ENCODE results near the gene CSRP1.
"Not testable (repeated sequence)": the region's sequence is repeated elsewhere in the genome, so short reads cannot be mapped to it uniquely, and the experiment has no call there.

CSRP1 gene

DNA sequence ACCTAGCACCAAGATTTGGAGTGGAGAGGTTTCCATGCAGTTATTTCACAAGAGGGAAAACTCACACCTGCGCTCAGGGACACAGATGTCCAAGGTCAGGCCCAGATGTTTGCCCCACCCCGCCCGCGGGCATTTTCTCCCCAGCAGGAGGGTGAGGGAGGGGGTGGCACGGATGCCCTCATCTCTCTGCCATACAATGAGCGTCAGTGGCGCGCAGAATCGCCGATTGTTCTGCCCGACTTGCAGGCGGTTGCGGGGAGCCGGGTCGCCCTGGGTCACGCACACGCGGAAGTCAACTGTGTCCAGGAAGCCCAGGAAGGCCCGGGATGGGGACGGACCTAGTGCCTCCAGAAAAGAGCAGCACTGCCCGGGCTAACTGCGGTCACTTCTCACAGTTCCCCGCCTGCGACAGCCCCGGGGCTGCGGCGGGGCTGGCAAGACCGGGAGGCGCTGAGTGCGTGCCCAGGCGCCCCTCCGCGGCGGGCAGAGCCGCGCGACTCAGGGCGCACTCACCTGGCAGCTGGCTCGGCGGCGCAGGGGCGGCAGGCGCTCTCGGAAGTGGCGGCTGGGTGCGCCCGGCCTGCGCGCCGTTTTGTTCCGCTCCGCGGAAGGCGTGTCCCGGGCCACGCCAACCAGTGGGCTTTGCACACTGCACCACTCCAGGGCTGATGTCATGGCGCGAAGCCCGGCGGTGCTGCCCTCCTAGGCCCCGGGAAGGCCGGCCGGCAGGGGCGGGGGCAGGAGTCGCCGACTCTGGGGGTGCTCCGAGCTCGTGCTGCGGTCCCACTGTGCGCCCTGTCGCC is at the start of gene CSRP1:
Gene CSRP1, minus strand, starts transcription at position 567 of the 803 bp plus-strand sequence. CDS start 10,820 bp downstream, outside the sequence.
- DNase-seq (ENCODE audit: low read depth): peak; percentile 65

- no peak for DNase-seq (ENCODE audit: low read depth)
Measured at GRCh38 chr1:201555593-201555945, 48.6 kb upstream of the CSRP1 start.

DNA sequence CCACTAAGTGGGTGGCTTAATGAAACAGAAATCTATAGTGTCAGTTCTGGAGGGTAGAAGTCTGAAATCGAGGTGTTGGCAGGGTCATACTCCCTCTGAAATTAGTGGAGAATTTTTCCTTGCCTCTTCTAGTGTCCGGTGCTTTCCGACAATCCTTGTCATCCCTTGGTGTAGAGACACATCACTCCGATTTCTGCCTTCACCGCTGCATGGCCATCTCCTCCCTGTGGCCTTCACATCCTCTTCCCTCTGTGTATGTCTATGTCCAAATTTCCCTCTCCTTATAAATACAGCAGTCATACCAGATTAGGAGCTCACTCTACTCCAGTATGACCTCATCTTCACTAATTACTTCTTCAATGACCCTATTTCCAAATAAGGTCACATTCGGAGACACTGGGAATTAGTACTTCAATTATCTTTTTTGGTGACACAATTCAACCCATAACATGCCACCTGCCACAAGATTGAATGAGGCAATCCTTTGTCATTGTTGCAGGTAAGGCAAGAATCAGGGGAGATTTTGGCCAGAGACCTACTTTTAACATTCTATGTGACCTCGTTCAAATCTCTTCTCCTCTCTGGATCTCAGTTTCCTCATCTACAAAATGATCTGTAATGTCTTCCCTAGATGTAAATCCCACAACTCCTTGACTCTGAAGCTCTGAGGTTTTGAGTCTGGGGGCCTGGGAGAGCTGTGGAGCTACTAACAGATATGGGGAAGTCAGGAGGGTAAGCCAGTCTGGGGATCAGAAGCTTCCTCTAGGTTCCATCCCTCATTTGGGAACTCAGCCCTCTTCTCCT is 48.1 kb upstream of the CSRP1 start:
- DNase-seq (ENCODE audit: low read depth): no peak

DNA sequence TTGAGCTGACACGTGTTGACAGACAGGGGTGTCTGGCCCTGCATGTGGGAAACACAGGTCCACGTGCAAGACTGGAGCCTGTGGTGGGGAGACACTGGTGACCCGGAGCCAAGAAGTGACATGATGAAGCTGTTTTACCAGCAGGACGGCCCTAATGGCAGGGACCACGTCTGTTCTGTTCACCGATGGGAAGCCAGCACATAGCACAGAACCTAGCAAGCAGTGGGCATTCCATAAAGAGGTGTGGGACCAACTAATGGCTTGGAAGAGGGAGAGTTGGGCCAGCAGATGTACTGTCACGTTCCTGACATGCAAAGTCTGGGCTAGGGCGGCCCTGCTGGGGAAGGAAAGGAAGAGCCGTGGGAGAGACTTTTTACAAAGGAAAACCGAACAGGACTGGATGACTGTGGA is 47.3 kb upstream of the CSRP1 start:
- no peak for DNase-seq (ENCODE audit: low read depth)

DNA sequence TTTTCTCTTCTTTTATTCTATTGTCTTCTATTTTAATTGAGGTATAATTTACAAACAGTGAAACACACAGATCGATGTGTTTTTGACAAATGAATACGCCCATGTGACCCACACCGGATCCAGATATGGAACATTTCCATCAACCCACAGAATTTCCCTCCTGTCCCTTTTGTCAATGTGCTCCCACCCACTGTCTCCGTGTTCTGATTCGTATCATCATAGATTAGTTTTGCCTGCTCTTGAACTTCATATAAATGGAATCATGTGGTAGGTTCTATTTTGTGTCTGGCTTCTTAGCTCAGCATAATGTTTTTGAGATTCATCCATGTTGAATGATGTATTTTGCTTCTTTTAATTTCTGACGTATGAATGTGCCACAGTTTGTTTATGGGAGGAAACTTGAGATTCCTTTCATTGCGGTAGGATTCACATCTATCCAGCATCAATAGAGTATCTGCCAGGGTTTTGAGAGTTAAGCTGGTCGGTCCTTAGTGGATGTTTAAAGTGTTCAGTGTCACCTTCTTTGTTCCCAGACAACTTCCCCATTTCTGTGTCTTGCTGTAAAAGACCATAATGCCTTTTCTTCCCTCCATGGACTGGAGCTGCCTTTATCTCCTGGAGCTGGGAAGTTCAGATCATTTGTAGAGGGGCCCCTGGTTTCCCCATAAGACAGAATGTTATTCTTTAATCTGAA is 46.7 kb upstream of the CSRP1 start:
- no peak for DNase-seq (ENCODE audit: low read depth)

DNA sequence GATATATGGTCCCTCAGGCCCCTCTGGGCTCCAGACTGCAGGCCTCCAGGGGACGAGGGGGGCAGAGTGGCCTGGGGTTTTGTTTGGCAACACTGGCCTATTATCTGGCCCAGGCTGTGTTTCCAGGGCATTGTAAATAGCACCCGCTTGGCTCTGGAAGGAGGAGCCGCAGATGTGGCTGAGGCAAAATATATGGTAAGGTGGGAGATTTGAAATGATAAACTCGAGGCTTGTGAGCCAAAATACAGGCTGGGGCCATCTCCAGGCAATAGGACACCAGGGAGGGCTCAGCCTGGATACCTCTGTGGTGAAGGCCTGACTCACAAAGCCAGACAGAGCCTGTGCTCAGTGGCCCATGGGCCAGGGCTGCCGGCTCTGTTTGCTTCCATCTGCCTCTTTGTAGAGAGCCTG is 46.0 kb upstream of the CSRP1 start:
- DNase-seq (ENCODE audit: low read depth): no peak

DNA sequence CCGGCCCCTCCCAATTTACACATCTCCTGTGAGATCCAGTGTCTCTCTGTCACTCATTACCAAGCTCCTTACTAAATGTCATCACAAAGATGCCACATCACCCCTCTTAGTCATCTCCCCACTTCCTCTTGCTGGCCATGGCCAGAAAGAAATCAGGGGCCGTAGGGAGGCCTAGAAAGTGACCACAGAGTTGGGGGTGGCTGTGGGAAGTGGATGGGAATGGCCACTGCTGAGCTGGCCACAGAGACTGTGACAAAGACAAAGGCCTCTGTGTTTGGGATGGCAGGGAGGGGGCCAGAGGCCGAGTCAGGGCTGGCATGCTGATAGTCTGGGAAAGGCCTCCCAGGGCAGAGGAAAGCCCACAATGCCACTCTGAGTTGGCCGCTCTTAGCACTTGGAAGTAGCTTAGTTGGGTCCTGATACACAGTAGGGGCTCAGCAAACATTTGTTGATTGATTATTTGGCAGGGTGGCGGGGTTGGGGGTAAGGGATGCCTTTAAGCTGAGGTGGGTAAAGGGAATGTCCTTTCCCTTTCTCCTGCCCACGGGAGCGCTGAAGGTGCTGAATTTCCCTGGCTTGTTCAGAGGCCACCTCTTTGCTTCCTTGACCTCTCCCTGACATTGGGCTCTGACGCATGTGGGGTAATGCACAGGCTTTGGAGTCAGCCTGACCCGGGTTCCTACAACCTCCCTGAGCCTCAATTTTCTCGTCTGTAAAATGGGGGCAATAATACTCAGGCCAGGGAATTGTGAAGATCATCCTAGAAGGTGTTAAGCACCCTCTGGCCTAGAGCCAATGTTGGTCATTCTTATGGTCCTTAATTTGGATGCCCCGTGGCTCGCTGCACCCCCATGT is 45.2 kb upstream of the CSRP1 start:
- no peak for DNase-seq (ENCODE audit: low read depth)

DNA sequence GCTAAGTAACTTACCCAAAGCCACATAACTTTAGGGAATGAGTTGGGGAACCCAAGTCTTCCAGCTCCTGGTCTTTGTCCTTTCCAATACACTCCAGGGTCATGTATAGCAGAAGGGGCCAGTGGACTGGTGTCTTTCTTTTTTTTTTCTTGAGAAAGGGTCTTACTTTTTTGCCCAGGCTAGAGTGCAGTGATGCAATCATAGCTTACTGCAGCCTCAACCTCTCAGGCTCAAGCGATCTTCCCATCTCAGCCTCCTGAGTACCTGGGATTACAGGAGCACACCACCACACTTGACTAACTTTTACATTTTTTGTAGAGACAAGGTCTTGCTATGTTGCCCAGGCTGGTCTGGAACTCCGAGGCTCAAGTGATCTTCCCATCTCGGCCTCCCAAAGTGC is 44.2 kb upstream of the CSRP1 start:
- no peak for DNase-seq (ENCODE audit: low read depth)

DNA sequence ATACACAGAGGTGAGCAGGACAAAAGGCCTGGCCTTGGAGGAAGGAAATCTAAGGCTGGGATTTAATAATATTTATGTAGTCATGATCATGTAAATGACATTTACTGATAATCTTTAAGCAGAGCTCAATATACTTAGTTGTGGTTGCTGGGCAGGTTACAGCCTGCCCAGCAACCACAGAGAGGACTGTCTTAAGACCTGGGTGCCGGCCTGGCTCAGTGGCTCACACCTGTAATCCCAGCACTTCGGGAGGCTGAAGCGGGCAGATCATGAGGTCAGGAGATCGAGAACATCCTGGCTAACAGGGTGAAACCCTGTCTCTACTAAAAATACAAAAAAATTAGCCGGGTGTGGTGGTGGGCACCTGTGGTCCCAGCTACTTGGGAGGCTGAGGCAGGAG is 42.6 kb upstream of the CSRP1 start:
- not testable (repeated sequence) for DNase-seq (ENCODE audit: low read depth)

DNA sequence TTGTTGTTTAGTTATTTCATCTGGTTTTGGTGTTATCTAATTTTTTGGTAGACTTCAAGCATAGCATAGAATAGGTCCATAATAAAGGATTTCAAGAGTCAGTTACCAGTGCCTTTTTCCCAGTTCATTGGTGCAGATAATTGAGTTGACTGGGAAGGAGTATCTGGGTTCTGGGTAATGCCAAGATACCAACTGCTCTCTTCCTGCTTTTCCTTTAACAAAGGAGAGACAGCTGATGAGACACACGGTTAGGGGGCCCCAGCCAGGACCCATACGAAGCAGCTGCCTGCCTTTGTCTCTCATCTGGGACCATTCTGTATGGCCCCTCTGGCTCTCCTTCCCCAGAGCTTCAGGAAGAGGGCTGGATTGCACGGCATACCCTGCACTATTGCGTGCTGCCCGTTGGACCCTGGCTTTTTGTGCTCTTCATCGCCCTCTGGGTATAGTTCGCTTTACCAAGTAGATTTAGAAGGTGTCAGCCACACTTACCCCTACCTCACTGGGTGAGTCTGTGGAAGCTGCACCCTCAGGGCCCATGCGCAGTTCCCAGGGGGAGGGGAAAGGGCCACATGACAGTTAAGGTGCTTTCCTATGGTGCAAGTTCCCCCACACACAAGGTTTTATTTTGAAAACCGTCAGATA is 39.0 kb upstream of the CSRP1 start:
- DNase-seq (ENCODE audit: low read depth): no peak

GRCh38 chr1:201544710-201545109 is 37.8 kb upstream of the CSRP1 start:
- DNase-seq (ENCODE audit: low read depth): no peak

DNA sequence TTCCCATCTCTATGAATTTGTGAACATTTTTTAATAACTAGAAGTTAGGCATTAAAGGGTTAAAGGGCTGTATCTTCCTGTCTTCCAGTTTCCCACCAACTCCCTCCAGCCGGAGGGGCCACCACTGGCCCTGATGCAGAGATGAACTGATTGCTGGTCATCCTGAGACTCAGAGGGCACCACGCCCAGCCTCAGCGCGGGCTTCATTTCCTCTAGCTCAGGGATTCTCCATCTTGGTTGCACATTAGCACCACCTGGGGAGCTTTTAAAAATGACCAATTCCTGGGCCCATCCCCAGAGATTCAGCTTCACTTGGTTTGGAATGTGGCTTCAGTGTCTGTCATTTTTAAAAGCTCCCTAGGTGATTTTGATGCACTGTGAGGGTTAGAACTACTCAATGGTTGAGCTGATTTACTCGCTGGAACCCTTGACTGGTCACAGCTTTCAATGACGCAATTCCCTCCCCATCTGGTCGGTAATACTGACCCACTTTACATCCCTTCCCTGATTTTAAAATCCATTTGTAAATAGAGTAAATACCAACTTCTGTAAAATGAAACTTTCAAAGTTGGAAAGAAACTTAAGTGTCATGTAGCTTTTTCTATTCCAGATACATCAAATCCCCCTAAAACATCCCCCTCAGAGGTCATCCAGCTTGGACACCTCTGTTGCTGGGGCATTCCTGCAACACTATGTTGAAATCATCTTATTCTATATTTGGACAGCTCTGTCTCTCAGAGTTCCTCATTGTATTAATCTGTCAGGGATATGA is 37.1 kb upstream of the CSRP1 start:
- DNase-seq (ENCODE audit: low read depth): no peak

DNA sequence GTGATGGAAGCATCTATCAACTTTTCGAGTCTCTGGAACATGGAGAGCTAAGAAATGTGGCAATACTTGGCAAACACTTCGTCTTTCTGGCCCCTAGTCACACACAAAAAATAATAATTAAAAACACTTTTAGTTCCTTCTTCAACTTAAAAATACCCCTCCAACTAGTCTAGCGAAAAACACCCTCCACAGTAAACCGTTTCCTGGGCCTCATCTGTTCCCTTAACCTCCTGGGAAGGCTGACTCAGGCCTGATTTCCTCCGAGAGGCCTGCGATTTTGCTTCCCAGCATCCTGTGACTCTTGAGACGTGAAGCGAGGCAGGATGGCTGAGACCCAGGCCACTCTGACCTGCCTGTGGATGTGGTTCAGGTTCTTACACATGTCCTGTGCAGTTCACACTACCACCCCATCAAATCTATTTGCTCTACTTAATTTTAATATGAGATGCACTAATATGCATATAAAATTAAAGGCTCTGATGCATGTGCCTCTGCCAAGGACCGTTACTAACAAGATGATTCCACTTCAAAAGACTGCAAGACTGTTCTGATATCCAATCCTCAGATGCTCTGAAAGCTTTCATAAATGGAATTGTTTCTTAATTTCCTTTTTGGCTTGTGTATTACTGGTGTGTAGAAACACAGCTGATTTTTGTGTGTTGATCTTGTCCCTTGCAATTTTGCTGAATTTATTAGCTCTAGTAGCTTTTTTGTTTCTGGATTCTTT is 35.5 kb upstream of the CSRP1 start:
- DNase-seq (ENCODE audit: low read depth): peak; percentile 57

DNA sequence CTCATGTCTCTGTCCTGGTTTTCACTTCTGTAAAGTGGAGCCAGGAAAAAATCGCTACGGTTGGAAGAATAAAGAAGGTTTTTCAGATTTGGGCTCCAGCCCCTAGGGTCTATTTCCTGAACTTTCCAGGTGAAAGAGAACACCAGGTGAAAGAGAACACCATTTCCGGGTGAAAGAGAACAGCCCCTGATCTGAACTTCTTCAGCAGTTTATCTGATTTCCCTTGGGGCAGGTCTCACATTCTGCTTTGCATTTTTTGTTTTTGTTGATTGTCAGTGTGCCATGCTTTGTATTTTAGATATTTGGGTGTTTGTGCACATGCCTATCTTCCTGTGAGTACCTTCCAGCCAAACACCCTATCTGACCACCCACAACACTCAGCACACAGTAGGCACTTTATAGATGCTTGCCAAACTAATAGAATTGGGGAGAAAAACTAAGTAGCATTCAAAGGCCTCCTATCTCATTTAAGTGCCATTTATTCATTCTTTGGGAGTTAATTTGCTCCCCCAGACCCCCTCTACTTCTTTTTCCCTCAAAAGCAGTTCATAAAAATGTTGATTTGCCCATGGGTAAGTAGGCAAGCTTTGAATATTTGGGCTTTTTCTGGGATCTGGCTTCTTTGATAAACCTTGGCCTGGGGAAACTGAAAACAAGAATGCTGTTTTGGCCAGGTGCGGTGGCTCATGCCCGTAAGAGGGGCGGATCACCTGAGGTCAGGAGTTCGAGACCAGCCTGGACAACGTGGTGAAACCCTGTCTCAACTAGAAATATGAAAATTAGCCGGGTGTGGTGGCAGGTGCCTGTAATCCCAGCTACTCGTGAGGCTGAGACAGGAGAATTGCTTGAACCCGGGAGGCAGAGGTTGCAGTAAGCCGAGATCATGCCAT is 34.2 kb upstream of the CSRP1 start:
- no peak for DNase-seq (ENCODE audit: low read depth)

DNA sequence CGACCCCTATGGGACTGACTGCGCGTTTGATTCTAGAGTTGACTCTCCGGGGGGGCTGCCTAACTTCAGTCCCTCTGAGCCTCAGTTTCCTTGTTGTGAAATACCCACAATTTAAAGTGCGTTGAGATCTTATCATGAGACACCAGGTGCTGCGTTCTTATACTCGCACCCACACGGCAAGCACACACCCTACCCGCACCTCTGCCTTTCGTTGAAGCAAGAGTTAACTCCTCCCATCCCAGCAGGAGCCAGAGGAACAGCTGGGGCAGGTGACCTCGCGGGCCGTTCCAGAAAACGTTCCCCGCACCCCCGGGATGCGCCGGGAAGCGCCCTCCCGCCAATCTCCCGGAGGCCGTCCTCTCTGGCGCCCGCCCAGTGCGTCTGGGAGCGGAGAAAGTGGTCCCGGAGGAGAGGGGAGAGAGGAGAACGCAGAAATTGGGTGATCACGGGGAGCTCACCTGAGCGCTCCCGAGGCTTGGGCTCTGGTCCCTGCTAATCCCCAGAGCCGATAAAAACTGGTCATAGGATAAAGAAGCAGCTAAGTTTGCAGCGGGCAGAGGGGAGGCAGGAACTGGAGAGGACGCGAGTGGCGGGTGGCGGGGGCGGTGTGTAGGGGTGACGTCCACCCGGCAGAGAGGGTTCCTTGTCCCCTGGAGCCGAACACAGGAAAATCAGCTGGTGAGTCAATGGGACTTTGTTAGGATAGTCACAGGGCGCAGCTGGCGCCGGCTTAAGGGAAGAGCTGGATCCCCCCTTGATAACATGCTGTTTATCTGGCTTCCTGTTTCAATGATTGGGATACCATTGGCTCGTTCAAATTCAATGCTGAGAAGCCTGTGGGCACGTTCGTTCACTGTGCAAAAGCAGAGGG is 32.9 kb upstream of the CSRP1 start:
- DNase-seq (ENCODE audit: low read depth): no peak

GRCh38 chr1:201538612-201539551 is 32.0 kb upstream of the CSRP1 start, which contains the start of gene NAV1:
TSS of gene NAV1 (plus strand) at chr1:201539127. CDS start at chr1:201622885, 83,758 bp downstream.
- peak; percentile 74 for DNase-seq (ENCODE audit: low read depth)
